ENCODE measurements around the gene AHNAK.
"Not testable (repeated sequence)": the region's sequence is repeated elsewhere in the genome, so short reads cannot be mapped to it uniquely, and the experiment has no call there.

Gene AHNAK

DNA sequence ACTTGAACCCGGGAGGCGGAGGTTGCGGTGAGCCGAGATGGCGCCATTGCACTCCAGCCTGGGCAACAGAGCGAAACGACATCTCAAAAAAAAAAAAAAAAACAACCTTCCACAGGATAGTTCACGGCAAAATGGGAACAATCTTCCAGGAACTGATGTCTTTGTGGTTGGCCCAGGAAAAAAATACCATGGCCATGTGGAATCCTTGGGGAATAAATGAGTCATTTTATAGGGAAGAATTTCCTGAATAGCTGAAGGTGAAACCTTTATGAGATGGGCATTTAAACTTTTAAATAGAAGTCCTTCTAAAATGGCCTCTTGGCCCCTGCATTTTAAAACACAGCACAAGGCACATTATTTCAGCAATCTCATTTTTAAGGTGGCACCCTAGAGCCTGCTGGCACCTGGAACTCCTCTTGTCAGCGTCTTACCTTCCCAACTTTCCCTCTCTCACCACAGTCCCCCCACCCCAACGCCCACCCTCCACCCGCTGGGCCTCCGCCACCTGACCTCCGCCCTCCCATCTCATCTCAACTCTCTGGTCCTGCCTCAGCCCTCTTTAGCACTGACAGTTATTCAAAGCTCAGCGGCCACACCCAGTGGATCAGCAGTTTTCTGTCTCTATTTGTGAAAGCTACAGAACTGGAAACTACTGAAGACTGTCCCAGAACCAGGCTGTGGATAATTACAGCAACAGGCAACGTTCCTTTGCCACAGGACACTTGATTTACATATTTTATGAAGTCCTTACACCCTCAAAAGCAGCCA, 84.7 kb downstream of the AHNAK start:
- DNase-seq (ENCODE audit: low read depth in 2 of 2) = no peak

DNA sequence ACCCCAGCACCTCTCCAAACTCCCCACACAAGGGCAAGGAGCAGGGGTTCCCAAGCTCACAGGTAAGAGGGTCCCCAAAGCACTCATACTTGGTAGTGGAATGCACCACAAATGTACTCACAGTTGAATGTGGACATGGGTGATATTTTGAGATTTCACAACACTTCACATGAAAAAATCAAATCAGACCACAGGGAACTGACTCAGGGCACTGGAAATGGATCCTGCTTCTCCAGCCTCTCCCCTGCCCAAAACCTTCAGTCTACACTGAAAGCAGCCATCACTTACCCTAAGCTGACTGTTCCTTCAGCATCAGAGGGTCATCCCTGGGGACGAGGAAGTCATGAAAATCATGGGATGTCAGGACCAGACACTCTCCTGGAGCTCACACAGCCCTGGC, 87.5 kb downstream of the AHNAK start:
- no peak for DNase-seq (ENCODE audit: low read depth in 2 of 2)

DNA sequence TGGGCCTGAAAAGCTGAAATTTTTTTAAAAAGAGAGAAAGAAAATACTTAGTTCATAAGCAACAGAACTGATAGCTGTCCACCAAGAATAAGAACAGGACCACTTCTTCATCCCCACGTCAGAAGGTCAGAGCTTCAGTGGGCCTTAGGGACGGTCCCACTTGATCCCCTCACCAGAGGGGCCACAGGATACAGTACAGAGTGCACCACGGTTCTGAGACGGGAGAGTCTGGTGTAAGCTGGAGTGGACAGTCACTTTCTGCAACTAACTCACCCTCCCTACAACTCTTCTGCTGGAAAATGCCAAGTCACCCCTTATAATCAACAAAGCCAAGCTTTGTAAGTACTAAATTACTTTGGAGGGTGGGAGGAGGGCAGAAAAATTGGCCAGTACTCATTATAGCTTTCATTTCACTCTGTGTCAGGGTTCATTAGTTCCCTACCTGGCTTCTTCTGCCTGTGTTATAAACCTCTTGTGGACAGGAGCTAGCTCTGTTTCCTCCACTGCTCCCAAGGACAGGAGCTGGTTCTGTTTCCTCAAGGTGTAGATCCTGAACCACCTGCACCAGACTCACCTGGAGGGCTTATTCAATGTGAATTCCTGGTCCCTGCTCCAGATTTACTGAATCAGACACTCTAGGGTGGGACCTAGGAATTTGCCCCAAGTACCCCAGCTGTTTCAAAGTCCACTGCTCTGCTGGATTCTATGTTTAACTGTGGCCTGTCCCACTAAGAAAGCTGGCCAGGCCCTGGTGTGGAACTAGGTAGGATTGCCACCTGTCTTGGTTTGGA, 88.2 kb downstream of the AHNAK start:
- no peak for DNase-seq (ENCODE audit: low read depth in 2 of 2)

DNA sequence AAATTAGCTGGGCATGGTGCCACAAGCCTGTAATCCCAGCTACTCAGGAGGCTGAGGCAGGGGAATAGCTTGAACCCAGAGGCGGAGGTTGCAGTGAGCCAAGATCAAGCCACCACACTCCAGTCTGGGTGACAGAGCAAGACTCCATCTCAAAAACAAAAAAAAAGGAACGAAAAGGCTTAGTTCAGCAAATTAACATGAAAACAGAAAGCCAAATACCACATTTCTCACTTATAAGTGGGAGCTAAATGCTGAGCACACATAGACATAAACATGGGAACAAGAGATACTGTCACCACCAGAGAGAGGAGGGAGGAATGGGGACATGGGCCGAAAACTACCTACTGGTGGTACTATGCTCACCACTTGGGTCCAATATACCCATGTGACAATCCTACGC, 89.1 kb downstream of the AHNAK start:
- no peak for DNase-seq (ENCODE audit: low read depth in 2 of 2)

DNA sequence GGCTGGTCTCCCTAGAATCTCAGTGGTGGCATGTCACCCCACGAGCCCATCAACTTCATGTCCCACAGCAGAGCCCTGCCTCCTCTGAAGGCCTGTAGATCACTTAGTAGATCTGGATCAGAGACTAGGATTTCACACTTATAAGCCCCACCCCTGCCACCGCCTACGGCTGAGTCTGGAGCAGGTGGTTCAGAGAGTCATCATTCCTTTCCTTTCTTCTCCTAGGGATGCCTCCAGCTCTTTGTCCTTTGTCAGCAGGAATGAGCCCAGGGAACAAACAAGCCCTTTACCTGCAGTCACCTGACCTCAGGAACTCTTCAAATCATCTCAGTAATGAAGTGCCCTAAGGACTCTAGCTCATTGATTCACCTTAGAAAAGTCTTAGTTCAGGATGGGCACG, 90.0 kb downstream of the AHNAK start:
- DNase-seq (ENCODE audit: low read depth in 2 of 2) = no peak

DNA sequence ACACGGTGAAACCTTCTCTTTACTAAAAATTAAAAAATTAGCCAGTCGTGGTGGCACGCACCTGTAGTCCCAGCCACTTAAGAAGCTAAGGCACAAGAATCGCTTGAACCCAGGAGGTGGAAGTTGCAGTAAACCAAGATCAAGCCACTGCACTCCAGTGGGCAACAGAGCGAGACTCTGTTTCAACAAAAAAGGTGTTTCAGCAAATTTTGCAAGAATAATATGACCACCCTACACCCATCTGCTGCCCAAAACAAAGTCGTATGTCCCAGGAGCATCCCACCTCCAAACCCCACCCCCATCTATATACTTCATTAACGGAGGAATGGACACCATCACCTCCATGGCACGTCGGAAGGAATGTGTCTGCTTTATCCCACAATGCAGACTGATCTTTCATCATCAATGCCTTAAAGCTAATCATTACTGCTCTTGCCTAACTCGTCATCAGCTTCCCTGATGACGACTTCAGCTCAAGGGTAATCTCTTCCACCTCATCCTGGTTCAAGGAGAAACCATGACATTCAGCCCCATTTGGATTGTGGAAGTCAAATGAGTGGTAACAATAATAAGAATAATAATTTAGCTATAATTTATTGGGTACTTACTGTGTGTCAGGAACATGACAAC, 93.7 kb downstream of the AHNAK start:
- DNase-seq (ENCODE audit: low read depth in 2 of 2) = no peak

DNA sequence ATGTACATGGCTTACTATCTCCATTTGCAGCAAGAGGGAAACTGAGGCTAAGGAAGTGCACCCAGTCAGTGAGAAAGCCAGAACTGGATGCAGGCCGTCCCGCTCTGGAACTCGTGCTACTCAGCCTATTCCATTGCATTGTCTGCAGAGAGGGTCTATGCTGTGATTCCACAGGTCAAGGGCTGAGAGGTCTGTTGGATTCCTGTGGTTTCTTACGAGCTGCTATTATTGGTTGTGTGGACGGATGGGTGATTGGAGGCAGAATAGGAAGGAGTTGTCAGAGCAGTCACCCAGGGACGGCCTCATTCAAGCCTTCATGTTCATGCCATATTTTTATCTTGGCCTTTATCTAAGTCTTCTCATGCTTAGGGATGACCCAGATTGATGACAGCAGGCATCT, 94.3 kb downstream of the AHNAK start:
- no peak for DNase-seq (ENCODE audit: low read depth in 2 of 2)

DNA sequence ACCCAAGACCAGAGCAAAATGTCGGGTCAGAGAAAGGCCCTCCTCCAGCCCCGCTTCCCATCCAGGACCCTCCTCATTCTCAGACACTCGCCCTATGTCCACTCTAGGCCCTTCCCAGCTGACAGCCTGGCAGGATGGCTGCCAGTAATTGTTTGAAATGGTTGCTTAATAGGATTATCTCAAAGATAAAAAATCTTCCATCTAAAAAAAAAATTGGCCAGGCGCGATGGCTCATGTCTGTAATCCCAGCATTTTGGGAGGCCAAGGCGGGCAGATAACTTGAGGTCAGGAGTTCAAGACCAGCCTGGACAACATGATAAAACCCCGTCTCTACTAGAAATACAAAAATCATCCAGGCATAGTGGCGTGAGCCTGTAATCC, 95.4 kb downstream of the AHNAK start:
- no peak for DNase-seq (ENCODE audit: low read depth in 2 of 2)

DNA sequence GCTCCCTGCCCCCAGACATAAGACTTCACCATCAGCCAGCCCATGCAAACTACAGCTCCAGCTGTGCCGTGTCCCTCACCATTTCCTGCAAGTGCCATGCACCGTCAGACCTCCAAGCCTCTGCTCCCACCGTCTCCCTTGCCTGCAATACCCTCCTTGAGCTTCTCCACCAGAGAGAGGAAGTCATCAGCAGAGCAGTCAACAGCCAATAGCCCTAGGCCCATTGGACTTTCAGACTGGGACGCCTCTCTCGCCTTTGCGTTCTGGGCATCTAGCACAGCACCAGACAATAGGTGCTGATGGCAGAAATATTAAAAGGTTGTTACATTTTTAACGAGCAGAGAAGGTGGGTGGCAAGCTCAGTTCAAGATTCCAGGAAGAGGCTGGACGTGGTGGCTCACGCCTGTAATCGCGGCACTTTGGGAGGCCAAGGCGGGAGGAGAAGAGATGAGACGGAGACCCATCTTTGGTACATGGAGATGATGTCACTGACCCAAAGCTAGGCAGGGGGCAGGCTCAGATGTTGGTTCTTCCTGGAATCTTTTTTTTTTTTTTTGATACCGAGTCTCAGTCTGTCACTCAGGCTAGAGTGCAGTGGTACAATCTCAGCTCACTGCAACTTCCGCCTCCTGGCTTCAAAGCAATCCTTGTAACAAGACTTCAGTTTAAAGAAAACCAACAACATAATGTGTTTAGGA, 95.9 kb downstream of the AHNAK start:
- no peak for DNase-seq (ENCODE audit: low read depth in 2 of 2)

DNA sequence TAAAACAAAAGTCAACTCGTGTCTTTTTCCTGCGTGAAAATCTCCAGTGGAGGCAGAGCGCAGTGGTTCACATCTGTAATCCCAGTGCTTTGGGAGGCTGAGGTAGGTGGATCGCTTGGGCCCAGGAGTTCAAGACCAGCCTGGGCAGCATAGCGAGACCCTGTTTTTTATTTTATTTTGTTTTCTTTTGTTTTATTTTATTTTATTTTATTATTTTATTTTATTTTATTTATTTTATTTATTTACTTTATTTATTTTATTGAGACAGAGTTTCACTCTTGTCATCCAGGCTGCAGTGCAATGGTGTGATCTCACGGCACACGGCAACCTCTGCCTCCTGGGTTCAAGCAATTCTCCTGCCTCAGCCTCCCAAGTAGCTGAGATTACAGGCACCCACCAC, 96.7 kb downstream of the AHNAK start:
- DNase-seq (ENCODE audit: low read depth in 2 of 2) = not testable (repeated sequence)

DNA sequence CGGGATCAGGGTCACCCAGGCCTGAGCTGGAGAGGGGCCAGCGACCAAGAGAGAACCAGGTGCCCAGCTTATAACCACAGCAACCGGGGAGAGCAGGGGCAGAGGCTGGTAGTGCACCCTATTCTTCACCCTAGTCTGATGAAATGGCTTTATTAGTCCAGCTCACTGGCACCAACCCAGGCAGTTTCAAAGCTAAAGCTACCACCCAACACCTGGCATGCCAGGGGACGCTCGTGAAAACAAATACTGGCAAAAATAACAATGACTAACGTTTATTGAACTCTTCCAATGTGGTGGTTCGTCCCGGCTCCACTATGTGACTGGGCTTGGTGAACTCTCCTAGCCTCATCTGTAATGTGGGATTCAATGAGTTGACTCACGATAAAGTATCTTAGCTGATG, 97.2 kb downstream of the AHNAK start:
- DNase-seq (ENCODE audit: low read depth in 2 of 2) = no peak

DNA sequence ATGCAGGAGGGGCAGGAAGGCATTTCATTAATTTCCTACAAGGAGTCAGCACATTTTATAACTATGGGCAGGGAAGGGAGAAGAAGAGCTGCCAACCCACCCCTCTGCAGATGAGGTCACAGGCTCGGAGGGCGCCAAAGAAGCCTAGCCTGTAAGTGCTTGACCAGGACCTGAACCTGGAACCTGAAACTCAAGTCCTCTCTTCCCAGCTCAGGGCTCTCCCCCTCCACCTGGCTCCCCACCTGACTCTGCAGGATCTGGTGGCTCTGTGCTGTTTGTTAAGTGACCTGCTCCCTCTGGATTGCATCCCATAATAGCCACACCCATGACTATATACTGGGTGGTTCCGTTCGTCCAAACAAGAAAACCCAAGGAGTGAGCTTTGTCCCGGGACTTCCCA, 100.5 kb downstream of the AHNAK start:
- DNase-seq (ENCODE audit: low read depth in 2 of 2) = no peak

DNA sequence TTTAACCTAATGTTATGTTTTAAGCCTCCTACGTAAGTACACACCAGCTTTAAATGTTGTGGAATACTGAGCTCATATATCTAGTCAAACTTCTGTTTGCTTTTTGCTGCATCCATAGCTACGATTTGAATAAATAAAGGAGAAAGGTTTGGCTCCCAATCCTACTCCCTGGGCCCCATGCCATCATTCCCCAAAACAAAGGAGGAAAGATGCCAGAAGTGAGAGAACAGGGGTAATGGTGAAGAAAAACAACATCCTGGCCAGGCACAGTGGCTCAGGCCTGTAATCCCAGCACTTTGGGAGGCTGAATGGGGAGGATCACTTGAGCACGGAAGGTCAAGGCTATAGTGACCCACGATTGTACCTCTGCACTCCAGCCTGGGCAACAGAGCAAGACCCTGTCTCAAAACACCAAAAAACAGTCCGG, 101.3 kb downstream of the AHNAK start:
- no peak for DNase-seq (ENCODE audit: low read depth in 2 of 2)

DNA sequence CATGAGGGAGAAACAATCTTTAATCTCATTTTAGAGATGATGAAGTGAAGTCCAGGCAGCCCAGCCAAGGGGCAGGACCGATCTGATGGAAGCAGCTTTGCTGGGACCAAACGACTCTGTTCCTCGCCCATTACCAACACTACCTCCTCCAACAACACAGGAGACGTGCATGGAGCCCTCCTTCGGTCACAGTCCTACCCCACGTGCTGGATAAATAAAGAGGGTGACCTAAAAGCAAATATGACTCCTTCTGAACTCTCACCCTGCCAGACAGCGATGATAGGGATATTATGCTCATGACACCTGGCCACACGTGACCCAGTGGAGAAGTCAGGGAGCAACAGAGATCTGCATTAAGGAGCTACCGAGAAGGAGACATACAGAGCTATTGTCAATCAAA, 101.8 kb downstream of the AHNAK start:
- no peak for DNase-seq (ENCODE audit: low read depth in 2 of 2)

DNA sequence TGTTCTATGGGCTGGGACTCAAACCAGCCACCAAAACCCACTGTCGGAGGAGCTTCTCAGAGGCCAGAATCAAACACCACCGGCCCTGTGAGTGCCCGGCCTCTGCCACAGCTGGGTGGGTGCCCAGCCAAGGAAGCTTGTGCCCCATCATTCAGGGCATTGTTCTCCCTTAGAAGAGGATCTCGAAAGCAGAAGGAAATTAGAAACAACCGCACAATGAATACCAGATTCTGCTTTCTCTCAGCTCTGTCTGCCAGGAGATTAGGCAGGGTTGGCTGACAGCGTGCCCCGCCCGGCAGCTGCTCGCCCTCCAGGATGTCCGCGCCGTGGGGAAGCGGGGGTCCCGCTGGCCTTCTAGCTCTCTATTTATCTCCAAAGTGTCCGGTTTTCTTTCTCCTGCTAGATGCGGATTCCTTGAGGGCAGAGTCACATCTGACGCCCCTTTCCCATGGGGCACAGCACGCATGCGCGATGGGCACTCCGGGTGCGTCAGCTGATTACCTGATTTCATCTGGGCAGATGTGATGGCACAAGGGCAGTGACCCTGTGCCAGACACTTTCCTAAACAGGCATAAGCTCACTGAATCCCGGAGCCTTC, 102.3 kb downstream of the AHNAK start:
- peak; percentile 16 to 39 for DNase-seq (ENCODE audit: low read depth in 2 of 2)

DNA sequence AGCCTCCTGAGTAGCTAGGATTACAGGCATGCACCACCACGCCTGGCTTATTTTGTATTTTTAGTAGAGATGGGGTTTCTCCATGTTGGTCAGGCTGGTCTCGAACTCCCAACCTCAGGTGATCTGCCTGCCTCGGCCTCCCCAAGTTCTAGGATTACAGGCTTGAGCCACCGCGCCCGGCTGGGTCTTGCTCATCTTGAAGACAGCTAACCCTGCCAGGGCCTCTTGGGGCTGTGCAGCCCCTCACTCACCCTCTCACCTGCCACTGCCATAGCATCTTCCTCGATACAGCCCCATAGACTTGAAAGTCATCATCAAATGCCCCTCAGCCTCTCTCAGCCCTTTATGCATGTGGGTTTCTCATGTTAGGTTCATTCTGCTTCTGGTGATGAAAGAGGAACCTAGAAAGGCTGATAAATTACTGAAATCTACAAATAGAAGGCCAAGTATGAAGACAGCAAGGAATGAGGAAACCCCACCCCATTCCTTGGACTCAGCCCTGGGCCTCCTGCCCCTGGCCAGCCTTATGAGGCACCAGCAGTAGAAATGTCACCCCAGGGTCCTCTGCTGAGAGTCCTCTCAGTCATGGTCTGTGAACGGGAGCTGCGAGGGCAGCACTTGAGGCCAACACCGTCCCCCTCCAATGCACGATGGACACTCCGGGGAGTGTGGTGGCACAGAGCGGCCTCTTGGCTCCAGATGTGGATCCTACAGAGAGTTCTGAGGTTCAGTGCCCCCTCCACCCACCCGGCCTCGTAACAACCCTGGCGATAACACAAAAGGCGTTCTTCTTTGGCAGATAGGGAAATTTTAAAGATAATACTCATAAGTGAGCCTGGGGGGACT, 103.0 kb downstream of the AHNAK start:
- no peak for DNase-seq (ENCODE audit: low read depth in 2 of 2)

DNA sequence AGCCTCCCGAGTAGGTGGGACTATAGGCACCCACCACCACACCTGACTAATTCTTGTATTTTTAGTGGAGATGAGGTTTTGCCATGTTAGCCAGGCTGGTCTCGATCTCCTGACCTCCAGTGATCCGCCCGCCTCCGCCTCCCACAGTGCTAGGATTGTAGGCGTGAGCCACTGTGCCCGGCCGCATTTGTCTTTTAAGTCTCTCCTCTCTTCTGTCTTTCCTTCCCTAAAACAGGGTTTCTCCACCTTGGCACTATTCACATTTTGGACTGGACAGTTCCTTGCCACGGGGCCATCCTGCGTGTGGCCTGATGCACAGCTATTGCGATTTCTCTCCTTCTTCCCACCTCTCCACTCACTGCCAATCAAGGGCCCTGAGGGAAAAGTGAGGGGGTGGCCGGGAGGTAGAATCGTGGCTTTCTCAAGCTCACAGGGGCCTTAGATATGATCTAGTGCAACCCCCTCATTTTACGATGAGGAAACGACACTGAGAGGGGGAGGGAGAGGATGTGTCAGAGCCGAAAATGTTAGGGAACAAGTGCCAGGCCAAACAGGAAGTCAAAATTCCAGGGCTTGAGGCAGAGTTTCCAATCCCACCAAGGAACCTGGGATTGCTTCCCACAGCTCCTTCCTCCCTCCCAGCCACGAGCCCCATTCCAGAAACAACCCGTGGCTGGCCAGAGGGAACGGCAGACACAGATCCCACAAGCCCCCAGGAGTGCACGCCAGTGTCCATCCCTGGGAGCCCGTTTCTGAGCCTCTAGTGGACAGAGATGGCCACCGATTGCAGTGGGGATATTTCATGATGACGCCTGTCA, 106.6 kb downstream of the AHNAK start:
- no peak for DNase-seq (ENCODE audit: low read depth in 2 of 2)

DNA sequence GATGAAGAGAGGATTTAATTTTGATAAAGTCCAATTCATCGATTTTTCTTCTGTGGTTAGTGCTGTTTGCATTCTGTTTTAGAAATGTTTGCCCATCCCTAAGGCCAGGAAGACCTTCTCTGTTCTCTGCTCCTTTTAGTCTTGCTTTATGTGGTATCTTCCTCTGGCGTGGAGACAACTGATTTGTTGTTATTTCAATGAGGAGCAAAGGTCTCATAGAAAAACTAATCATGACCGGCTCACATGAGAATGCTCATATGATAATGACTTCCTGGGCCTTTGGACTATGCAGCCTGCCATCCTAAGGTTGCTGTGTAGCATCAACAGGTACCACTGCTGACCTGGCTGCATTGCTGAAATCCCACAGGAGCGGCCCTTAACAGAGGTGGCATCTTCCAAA, 108.0 kb downstream of the AHNAK start:
- no peak for DNase-seq (ENCODE audit: low read depth in 2 of 2)

DNA sequence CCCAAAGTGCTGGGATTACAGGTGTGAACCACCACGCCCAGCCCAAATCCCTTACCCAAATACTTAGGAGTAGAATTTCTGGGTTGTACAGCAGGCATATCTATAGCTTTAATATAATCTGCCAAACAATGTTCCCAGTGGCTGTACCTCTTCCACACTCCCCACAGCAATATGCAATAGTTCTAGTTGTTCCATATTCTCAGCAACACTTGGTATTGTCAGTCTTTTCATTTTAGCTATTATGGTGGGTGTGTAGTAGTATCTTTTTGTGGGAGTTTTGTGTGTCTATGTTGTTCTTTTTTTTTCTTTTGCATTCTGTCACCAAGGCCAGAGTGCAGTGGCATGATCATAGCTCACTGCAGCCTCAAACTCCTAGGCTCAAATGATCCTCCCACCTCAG, 109.0 kb downstream of the AHNAK start:
- no peak for DNase-seq (ENCODE audit: low read depth in 2 of 2)
